PC-9 (cell line): ENCODE measurements around the gene DDHD1. TPM values are rescaled to one million over a fixed set of nuclear protein-coding genes. Genes with fewer than 3 reads are reported as not detected.
"Not testable (repeated sequence)": the region's sequence is repeated elsewhere in the genome, so short reads cannot be mapped to it uniquely, and the experiment has no call there.

Experiments
- BruUV-seq: library from RNA; stranded (reverse); fragments of 400-500 nt; replicated peaks from 2 replicates; lab custom pipeline; 2021; lab: Mats Ljungman, UMichigan
- CTCF ChIA-PET: fragments of 300-600 bp; sonication (Branson Sonifier 250); formaldehyde crosslinking; loops from one replicate; lab custom pipeline; 2022; ENCODE audit warnings: antibody characterized with exemption; lab: Charles Lee
- POLR2A ChIA-PET: fragments of 300-600 bp; sonication (Branson Sonifier 250); formaldehyde crosslinking; loops from one replicate; lab custom pipeline; 2022; ENCODE audit warnings: antibody characterized with exemption; ENCODE audit not compliant: unreplicated experiment; lab: Charles Lee
- DNase-seq, 2 experiments: peaks; one replicate each; pipeline versions ENCODE4 v3.0.0 to v3.0.0-alpha.2; 2015 to 2022; ENCODE audit warnings: mixed read lengths in 1 of 2
- H2AFZ ChIP-seq: fragments of 200-600 bp; sonication (generic); 2 replicates; pipeline ENCODE4 v1.8.1; 2017; ENCODE audit warnings: antibody characterized with exemption
- H3F3A ChIP-seq: fragments of 200-600 bp; sonication (generic); 2 replicates; pipeline ENCODE4 v1.8.1; 2017; ENCODE audit warnings: antibody characterized with exemption, mild to moderate bottlenecking, low read depth; ENCODE audit not compliant: insufficient read depth
- H3K27ac ChIP-seq: fragments of 200-600 bp; sonication (generic); 2 replicates; pipeline ENCODE4 v1.6.1; 2016; ENCODE audit warnings: mixed run types
- H3K27me3 ChIP-seq: fragments of 200-600 bp; sonication (generic); 2 replicates; pipeline ENCODE4 v1.6.1; 2016; ENCODE audit warnings: low read depth, mixed run types; ENCODE audit not compliant: insufficient read depth
- H3K36me3 ChIP-seq: fragments of 200-600 bp; sonication (generic); 2 replicates; pipeline ENCODE4 v1.6.1; 2016; ENCODE audit warnings: low read depth, mixed run types
- H3K4me1 ChIP-seq: fragments of 200-600 bp; sonication (generic); replicated peaks from 2 replicates; pipeline ENCODE4 v1.6.1; 2016; ENCODE audit warnings: mixed run types; ENCODE audit not compliant: insufficient read depth
- H3K4me2 ChIP-seq: fragments of 200-600 bp; sonication (generic); 2 replicates; pipeline ENCODE4 v1.6.1; 2017; ENCODE audit warnings: mixed run types
- H3K4me3 ChIP-seq: fragments of 200-600 bp; sonication (generic); 2 replicates; pipeline ENCODE4 v1.6.1; 2016; ENCODE audit warnings: mixed run types
- H3K79me2 ChIP-seq: fragments of 200-600 bp; sonication (generic); 2 replicates; pipeline ENCODE4 v1.6.1; 2017; ENCODE audit warnings: low read depth, mixed run types
- H3K9me2 ChIP-seq: fragments of 200-600 bp; sonication (generic); 2 replicates; pipeline ENCODE4 v1.8.1; 2017; ENCODE audit warnings: mild to moderate bottlenecking; ENCODE audit not compliant: insufficient read depth
- H3K9me3 ChIP-seq: fragments of 200-600 bp; sonication (generic); 2 replicates; pipeline ENCODE4 v1.8.1; 2016; ENCODE audit warnings: low read depth; ENCODE audit not compliant: insufficient read depth
- H4K20me1 ChIP-seq: fragments of 200-600 bp; sonication (generic); 2 replicates; pipeline ENCODE4 v1.8.1; 2017; ENCODE audit not compliant: insufficient read depth
- EZH2 ChIP-seq: fragments of 200-600 bp; sonication (generic); IDR thresholded peaks from 2 replicates; pipeline ENCODE4 v1.8.0; 2017; ENCODE audit warnings: antibody characterized with exemption, low read depth
- intact Hi-C: fragments of 100-400 bp; cut with micrococcal nuclease; formaldehyde crosslinking; loops from one replicate; pipeline ENCODE4 v1.10.0; 2022; ENCODE audit not compliant: unreplicated experiment
- total RNA-seq: library from RNA; stranded (reverse); gene quantifications from 2 replicates; pipeline ENCODE4 v1.2.3, GENCODE V29; 2021
- TF ChIP-seq, protein P1 (sequence below): fragments of 200-600 bp; sonication (generic); conservative IDR thresholded peaks from 2 replicates; pipeline ENCODE4 v1.6.1; 2017; ENCODE audit warnings: mixed run types, antibody characterized with exemption, mild to moderate bottlenecking, moderate library complexity

DDHD1 gene
- total RNA-seq, 1 experiment from 2014 or later = 11.3 TPM

DNA sequence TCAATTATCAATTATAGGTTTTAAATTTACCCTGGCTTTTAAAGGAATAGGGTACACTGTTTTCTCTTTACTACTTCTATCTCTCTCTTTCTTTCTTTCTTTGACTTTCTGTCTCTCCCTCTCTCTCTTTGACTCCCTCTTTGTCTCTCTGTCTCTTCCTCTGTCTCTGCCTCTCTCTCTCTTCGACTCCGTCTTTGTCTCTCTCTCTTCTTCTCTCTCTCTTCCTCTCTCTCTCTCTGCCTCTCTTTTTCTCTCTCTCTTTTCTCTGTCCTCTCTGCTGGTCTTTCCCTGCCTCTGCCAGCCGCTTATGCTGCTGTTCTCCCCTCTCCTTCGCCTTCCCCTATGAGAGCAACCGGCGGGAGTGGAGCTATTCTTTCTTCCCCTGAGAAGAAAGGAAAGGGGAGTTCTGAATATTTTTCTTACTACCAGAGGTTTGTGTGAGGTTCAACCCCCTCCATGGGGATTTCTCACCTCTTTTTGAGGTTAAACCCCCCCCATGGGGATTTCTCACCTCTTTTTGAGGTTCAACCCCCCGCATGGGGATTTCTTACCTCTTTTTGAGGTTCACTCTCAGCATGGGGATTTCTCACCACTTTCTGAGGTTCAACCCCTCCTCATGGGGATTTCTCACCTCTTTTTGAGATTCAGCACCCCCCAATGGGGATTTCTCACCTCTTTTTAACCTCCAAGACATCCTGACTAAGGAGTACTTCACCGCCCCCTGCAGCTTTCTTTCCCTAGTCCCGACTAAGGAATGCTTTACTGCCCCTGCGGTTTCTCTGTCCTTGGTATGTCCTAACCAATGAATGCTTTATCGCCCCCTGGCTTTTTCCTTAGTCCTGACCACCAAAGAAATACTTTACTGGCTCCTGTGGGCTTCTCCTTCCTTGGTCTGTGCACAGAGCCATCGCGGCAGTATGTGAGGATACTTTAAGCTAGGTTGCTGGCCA lies 27.4 kb upstream of the DDHD1 start:
- H2AFZ ChIP-seq = no peak overlapping the region
- H3F3A ChIP-seq = 0 out of 2 replicates have a peak, but pooled peaks cover 4% of the 10 kb centered on the region
- H3K27me3 ChIP-seq = no peaks in the 10 kb centered on the region
- no peaks in the 10 kb centered on the region for H3K9me3 ChIP-seq
- intact Hi-C loops = no loop called here
- POLR2A ChIA-PET = no interaction called here
- no peaks in the 10 kb centered on the region for H3K4me1 ChIP-seq
- no peak overlapping the region for H3K27ac ChIP-seq
- H4K20me1 ChIP-seq = no peaks in the 10 kb centered on the region
- no peak overlapping the region for H3K4me3 ChIP-seq
- H3K9me2 ChIP-seq = no peaks in the 10 kb centered on the region
- DNase-seq = no peak
- TF ChIP-seq, protein P1, sequence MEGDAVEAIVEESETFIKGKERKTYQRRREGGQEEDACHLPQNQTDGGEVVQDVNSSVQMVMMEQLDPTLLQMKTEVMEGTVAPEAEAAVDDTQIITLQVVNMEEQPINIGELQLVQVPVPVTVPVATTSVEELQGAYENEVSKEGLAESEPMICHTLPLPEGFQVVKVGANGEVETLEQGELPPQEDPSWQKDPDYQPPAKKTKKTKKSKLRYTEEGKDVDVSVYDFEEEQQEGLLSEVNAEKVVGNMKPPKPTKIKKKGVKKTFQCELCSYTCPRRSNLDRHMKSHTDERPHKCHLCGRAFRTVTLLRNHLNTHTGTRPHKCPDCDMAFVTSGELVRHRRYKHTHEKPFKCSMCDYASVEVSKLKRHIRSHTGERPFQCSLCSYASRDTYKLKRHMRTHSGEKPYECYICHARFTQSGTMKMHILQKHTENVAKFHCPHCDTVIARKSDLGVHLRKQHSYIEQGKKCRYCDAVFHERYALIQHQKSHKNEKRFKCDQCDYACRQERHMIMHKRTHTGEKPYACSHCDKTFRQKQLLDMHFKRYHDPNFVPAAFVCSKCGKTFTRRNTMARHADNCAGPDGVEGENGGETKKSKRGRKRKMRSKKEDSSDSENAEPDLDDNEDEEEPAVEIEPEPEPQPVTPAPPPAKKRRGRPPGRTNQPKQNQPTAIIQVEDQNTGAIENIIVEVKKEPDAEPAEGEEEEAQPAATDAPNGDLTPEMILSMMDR = no peak
- H3K4me2 ChIP-seq = no peak overlapping the region
- no TSS peak for BruUV-seq
- CTCF ChIA-PET = no interaction called here
- no peaks in the 10 kb centered on the region for H3K79me2 ChIP-seq
- H3K36me3 ChIP-seq = no peaks in the 10 kb centered on the region

DNA sequence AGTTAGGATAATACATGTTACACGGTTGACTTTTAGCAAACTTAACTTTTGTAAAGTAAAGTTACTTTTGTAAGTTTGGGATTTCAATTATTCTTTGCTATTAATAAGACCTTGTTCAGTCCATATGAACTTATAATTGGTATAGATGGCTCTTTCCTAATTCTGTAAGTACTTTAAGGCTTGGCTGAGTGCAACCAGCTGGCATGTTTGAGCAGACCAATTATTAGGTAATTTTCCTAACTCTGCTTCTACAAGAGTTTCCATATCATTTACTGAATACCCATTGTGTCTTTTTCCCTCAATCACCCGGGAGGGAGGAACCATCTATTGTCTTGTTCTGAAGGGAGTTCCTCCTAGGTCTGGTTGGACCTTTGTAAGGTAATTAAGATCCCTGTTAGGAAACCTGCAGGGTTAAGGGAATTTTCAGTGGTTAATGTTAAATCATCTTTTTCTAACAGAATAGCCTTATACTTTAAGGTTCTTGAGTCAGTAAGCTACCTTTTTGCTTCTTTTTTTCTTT lies 26.4 kb upstream of the DDHD1 start:
- H3K27ac ChIP-seq, CTCF ChIA-PET, POLR2A ChIA-PET, intact Hi-C loops, H3K4me3 ChIP-seq, H3K36me3 ChIP-seq, DNase-seq, H3K79me2 ChIP-seq, H3K4me2 ChIP-seq, H3K9me2 ChIP-seq, H2AFZ ChIP-seq, H3F3A ChIP-seq, BruUV-seq, H3K9me3 ChIP-seq, H3K27me3 ChIP-seq, H3K4me1 ChIP-seq, H4K20me1 ChIP-seq: not testable (repeated sequence)

DNA sequence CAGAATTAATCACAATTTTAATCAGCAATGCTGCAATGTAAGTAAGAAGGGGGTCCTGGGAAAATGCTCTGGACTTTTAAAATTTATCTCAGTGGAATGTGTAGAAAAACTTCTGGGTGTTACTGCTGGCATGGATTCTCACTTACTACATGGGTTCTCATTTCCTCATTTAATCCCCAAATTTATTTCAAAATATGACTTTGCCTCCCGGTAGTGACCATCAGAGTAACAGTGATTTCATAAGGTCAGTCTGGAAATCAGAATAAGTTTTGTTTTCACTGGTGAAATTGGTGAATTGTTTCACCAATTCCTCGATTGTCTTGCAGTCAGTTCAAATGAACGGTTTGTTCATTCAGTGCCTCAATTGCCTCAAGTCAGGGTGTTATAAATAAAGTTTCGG lies 22.3 kb upstream of the DDHD1 start:
- POLR2A ChIA-PET = no interaction called here
- no TSS peak for BruUV-seq

More for the DNA sequence above, 22.3 kb upstream of the DDHD1 start:
- Histone ChIP-seq H3K79me2 (no peaks in the 10 kb centered on the region), H3K9me2 (no peaks in the 10 kb centered on the region), H2AFZ (no peak overlapping the region), H3F3A (no peaks in the 10 kb centered on the region), H4K20me1 (no peaks in the 10 kb centered on the region), H3K27me3 (no peaks in the 10 kb centered on the region), H3K27ac (no peak overlapping the region), H3K4me3 (no peak overlapping the region), H3K4me1 (no peaks in the 10 kb centered on the region), H3K4me2 (no peak overlapping the region), H3K36me3 (no peaks in the 10 kb centered on the region), H3K9me3 (no peaks in the 10 kb centered on the region)
- DNase-seq = no peak
- CTCF ChIA-PET = no interaction called here
- intact Hi-C loops = no loop called here
- no peak for TF ChIP-seq EZH2
- TF ChIP-seq, protein P1 = no peak
